Breast epithelium (tissue), 3 donors: ENCODE results near the gene ZNF846.

Experiments
- POLR2A ChIP-seq: fragments of 450-650 bp; IDR thresholded peaks from one replicate; pipeline ENCODE4 v1.6.1; 2016; ENCODE audit warnings: antibody characterized with exemption, mild to moderate bottlenecking, moderate library complexity
- POLR2AphosphoS5 ChIP-seq, 3 donors: sonication (generic); formaldehyde crosslinking; IDR thresholded peaks; one replicate each; pipeline ENCODE4 v1.6.1; 2017; ENCODE audit warnings: antibody characterized with exemption in 3 of 3
- TF ChIP-seq, protein P1 (sequence below), 3 donors: fragments of 450-650 bp; IDR thresholded peaks; one replicate each; pipeline ENCODE4 v1.5.1; 2016 to 2017; ENCODE audit warnings: antibody characterized with exemption in 3 of 3, mild to moderate bottlenecking in 3 of 3, moderate library complexity in 3 of 3

DNA sequence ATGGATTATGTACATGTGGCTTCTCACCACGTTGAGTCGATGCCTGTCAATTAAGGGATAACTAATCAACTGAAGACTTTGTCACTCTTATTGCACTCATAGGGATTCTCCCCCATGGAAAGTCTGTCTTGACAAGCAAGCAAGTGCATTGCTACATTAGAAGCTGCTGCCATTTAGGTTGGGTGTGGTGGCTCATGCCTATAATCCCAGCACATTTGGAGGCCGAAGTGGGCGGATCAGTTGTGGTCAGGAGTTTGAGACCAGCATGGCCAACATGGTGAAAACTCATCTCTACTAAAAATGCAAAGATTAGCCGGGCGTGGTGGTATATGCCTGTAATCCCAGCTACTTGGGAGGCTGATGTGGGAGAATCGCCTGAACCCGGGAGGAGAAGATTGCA is 18.3 kb upstream of the ZNF846 start:
- TF ChIP-seq, protein P1, sequence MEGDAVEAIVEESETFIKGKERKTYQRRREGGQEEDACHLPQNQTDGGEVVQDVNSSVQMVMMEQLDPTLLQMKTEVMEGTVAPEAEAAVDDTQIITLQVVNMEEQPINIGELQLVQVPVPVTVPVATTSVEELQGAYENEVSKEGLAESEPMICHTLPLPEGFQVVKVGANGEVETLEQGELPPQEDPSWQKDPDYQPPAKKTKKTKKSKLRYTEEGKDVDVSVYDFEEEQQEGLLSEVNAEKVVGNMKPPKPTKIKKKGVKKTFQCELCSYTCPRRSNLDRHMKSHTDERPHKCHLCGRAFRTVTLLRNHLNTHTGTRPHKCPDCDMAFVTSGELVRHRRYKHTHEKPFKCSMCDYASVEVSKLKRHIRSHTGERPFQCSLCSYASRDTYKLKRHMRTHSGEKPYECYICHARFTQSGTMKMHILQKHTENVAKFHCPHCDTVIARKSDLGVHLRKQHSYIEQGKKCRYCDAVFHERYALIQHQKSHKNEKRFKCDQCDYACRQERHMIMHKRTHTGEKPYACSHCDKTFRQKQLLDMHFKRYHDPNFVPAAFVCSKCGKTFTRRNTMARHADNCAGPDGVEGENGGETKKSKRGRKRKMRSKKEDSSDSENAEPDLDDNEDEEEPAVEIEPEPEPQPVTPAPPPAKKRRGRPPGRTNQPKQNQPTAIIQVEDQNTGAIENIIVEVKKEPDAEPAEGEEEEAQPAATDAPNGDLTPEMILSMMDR (IDR thresholded peaks at IDR 0.05), result no peak
- TF ChIP-seq POLR2A (no peak), POLR2AphosphoS5 (IDR thresholded peaks at IDR 0.05) (no peak)
